IPS-18a (cell line): Measurements from ENCODE around the gene RXYLT1.

Experiments
- H3K27ac ChIP-seq: one replicate; pipeline ENCODE4 v1.5.1; 2013; ENCODE audit warnings: low read length
- H3K27me3 ChIP-seq: one replicate; pipeline ENCODE4 v1.6.1; 2013; ENCODE audit warnings: mild to moderate bottlenecking, low read length; ENCODE audit not compliant: control insufficient read depth, insufficient read depth
- H3K36me3 ChIP-seq: one replicate; pipeline ENCODE4 v1.6.1; 2013; ENCODE audit warnings: low read depth, low read length; ENCODE audit not compliant: control insufficient read depth
- H3K4me1 ChIP-seq: one replicate; pipeline ENCODE4 v1.6.1; 2013; ENCODE audit warnings: low read depth, low read length; ENCODE audit not compliant: control insufficient read depth
- H3K4me3 ChIP-seq: one replicate; pipeline ENCODE4 v1.5.1; 2013; ENCODE audit warnings: low read length
- H3K9ac ChIP-seq: one replicate; pipeline ENCODE4 v1.6.1; 2013; ENCODE audit warnings: mild to moderate bottlenecking, low read length, moderate library complexity
- H3K9me3 ChIP-seq: one replicate; pipeline ENCODE4 v1.6.1; 2013; ENCODE audit warnings: low read depth, low read length; ENCODE audit not compliant: control insufficient read depth

RXYLT1 gene

DNA sequence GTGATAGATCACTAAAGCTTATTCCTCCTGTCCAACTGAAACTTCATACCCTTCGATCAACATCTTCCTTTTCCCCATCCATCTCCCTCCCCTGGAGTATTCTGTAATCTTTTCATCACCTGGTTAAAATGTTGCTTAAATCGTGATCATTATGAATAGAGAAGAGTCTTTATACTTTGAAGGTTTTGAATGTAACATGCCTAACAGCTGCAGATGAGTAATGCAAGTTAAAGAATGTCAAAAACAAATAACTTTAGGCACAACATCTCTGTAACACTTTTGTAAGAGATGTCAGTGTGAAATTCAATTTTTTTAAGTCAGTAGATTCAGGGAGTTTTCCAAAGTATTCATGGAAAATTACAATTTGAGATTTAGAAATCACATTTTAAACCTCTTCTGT is 25.0 kb downstream of the RXYLT1 start:
- no peak overlapping the region for H3K27ac ChIP-seq
- no peaks in the 10 kb centered on the region for H3K27me3 ChIP-seq
- H3K4me1 ChIP-seq, result no peaks in the 10 kb centered on the region
- no peaks in the 10 kb centered on the region for H3K9me3 ChIP-seq
- H3K4me3 ChIP-seq, result no peak overlapping the region
- no peak overlapping the region for H3K9ac ChIP-seq
- H3K36me3 ChIP-seq, result peaks cover 3% of the 10 kb centered on the region

DNA sequence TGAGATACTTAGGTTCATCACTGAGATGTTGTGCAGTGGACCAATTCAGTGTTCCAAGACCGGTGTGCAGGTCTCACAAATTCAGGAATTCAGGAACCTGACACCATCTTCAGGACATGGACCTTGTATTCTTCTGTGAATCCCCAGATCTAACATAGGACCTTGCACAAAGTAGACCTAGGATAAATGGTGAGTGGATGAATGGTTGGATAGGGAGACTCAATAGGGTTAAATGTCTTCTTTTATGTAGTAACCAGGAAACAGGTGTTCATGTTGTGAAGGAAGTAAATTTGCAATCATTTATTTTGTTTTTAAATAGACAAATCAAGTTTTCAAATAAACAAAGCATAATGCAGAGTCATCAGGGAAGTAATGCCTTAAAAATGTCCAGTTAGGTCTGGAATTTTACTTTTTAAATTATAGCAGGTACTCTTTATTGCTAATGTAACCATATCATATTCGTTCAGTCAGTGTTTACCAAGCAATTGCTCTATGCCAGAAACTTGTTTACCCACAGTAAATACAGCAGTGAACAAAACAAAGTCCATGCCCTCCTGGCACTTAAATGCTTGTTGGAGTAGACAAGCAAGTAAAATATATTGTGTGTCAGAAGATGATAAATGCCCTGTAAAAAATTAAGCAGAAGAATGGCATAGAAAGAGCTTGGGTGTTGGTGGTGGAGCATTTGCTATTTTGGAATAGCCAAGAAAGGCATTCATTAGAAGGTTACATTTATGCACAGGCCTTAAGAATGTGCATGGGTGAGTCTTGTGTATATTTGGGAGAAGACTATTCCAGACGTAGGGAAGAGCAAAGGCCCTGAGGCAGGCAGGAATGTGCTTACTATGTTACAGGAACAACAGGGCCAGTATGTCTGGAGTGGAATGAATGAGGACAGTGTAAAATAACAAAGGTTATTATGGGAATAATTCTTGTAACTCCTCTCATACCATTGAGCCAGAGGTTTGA is 26.3 kb downstream of the RXYLT1 start:
- no peak overlapping the region for H3K9ac ChIP-seq
- peaks cover 3% of the 10 kb centered on the region for H3K36me3 ChIP-seq
- no peaks in the 10 kb centered on the region for H3K9me3 ChIP-seq
- H3K27ac ChIP-seq, result no peak overlapping the region
- no peaks in the 10 kb centered on the region for H3K27me3 ChIP-seq
- H3K4me3 ChIP-seq, result no peak overlapping the region
- H3K4me1 ChIP-seq, result no peaks in the 10 kb centered on the region

DNA sequence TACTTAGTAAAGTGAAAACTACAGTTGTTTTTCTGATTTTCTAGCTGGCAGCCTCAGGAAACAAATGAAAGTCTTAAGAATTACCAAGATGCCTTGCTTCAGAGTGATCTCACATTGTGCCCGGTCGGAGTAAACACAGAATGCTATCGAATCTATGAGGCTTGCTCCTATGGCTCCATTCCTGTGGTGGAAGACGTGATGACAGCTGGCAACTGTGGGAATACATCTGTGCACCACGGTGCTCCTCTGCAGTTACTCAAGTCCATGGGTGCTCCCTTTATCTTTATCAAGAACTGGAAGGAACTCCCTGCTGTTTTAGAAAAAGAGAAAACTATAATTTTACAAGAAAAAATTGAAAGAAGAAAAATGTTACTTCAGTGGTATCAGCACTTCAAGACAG is 28.9 kb downstream of the RXYLT1 start:
- no peak overlapping the region for H3K4me3 ChIP-seq
- no peaks in the 10 kb centered on the region for H3K9me3 ChIP-seq
- H3K9ac ChIP-seq, result no peak overlapping the region
- H3K36me3 ChIP-seq, result peaks cover 3% of the 10 kb centered on the region
- no peaks in the 10 kb centered on the region for H3K4me1 ChIP-seq
- H3K27me3 ChIP-seq, result no peaks in the 10 kb centered on the region
- H3K27ac ChIP-seq, result no peak overlapping the region

DNA sequence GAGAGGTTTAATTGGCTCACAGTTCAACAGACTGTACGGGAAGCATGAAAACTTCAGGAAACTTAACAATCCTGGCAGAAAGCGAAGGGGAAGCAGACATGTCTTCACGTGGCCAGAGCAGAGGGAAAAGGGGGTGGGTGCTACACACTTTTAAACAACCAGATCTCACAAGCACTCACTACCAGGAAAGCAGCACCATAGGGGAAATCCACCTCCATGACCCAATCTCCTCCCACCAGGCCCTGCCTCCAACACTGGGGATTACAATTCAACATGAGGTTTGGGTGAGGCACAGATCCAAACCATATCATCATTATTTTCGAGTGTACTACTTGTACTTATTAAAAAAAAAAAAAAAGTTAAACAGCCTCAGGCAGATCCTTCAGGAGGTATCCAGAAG is 29.9 kb downstream of the RXYLT1 start:
- Histone ChIP-seq H3K9me3 (no peaks in the 10 kb centered on the region), H3K4me3 (no peak overlapping the region), H3K4me1 (no peaks in the 10 kb centered on the region), H3K36me3 (peaks cover 3% of the 10 kb centered on the region), H3K9ac (no peak overlapping the region), H3K27ac (no peak overlapping the region), H3K27me3 (no peaks in the 10 kb centered on the region)

DNA sequence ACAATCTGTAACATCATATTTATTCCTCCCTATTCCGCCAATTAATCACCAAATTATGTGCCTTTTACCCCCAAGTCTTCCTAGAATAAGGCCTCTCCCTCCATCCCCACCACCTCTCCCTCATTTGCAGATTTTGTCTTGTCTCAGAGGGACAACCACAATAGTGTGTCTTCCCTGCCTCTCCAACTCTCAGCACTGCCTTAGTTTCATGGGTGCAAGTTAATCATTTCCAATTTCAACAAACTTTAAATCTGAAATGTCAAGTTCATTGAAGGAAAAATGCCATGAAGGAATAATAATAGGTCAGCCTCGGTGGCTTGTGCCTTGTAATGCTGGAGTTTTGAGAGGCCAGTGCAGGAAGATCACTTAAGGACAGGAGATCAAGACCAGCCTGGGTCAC is 31.6 kb downstream of the RXYLT1 start:
- Histone ChIP-seq H3K27ac (no peak overlapping the region), H3K36me3 (peaks cover 3% of the 10 kb centered on the region), H3K9ac (no peak overlapping the region), H3K9me3 (no peaks in the 10 kb centered on the region), H3K27me3 (no peaks in the 10 kb centered on the region), H3K4me1 (no peaks in the 10 kb centered on the region), H3K4me3 (no peak overlapping the region)

DNA sequence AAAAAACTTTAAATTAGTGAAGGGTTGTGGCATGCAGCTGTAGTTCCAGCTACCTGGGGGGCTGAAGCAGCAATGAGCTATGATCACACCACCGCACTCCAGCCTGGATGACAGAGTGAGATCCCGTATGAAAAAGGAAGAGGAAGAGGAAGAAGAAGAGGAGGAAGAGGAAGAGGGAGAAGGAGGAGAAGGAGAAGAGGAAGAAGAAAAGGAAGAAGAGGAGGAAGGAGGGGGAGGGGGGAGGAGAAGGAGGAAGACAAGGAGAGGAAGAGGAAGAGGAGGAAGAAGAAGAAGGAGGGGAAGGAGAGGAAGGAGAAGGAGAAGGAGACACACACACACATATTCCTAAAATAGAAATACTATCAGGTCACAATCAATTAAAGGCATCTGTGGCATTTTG is 32.0 kb downstream of the RXYLT1 start:
- H3K36me3 ChIP-seq, result peaks cover 3% of the 10 kb centered on the region
- no peak overlapping the region for H3K4me3 ChIP-seq
- no peak overlapping the region for H3K27ac ChIP-seq
- no peaks in the 10 kb centered on the region for H3K27me3 ChIP-seq
- no peaks in the 10 kb centered on the region for H3K4me1 ChIP-seq
- no peak overlapping the region for H3K9ac ChIP-seq
- no peaks in the 10 kb centered on the region for H3K9me3 ChIP-seq

DNA sequence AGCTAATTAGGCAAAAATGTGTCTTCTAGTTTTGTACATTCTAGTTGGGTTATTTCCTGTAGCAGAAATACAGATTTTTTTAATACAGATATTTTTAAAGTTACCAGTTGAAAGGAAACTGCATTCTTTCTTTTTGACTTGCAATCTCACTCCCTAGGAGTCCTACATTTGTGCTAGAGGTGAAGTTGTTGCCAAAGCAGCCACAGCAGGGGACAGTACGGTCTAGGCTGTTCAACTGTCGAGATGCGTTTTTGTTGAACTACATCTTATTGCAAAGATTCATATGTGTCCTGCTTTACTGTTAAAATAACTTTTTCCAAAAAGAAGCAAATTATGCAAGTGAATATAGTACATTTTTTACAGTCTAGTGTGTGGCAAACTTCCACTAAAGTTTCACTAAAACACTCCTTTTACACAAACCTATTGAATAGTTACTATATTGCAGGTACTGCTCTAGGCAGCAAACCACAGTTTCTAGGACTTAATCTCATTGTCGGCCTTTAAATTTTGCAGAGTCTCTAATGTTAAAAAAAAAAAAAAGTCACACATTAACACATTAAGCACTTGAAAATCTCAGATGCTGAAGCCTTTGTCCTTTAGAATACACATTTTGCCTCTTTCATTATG is 34.5 kb downstream of the RXYLT1 start:
- H3K9ac ChIP-seq, result no peak overlapping the region
- H3K4me3 ChIP-seq, result no peak overlapping the region
- H3K9me3 ChIP-seq, result no peaks in the 10 kb centered on the region
- H3K27ac ChIP-seq, result no peak overlapping the region
- no peaks in the 10 kb centered on the region for H3K27me3 ChIP-seq
- H3K36me3 ChIP-seq, result no peaks in the 10 kb centered on the region
- no peaks in the 10 kb centered on the region for H3K4me1 ChIP-seq

DNA sequence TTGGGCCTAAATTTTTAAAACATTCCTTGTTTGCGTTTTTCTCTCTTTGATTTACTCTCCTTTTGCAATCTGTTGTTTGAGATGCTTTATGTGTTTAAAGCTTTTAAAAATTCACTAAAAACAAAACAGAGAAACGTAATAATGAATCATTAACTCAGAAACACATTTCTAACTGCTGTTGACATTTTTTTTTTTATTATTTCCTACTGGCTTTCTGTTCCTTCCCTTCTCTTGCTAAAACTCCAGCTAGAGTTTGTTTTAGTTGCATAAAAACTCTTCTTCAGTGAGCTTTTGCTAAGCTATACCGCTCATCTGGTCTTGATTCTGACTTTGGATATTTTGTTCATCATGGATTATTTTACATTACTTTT is 35.8 kb downstream of the RXYLT1 start:
- H3K4me3 ChIP-seq, result no peak overlapping the region
- no peak overlapping the region for H3K27ac ChIP-seq
- no peaks in the 10 kb centered on the region for H3K9me3 ChIP-seq
- no peaks in the 10 kb centered on the region for H3K36me3 ChIP-seq
- no peaks in the 10 kb centered on the region for H3K27me3 ChIP-seq
- H3K9ac ChIP-seq, result no peak overlapping the region
- H3K4me1 ChIP-seq, result no peaks in the 10 kb centered on the region

DNA sequence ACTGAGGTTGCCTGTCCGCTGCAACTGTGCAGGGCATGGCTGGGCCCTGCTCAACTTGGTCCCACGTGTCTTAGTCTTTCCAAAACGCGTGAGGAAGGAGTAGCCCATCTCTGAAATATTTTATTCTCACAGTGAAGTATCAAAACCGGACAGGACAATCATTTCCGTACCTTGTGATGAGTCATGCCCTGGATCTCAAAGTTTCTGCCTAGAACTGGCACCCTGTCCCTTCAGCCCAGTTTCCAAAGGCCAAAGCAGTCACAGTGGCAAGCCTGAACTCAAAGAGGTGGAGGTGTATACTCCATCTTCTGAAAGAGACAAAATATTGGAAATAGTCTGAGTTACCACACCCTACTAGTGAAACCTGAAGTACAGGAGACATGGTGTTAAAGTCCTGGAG is 36.3 kb downstream of the RXYLT1 start:
- Histone ChIP-seq H3K27me3 (no peaks in the 10 kb centered on the region), H3K9ac (no peak overlapping the region), H3K9me3 (no peaks in the 10 kb centered on the region), H3K27ac (no peak overlapping the region), H3K4me1 (no peaks in the 10 kb centered on the region), H3K36me3 (no peaks in the 10 kb centered on the region), H3K4me3 (no peak overlapping the region)

DNA sequence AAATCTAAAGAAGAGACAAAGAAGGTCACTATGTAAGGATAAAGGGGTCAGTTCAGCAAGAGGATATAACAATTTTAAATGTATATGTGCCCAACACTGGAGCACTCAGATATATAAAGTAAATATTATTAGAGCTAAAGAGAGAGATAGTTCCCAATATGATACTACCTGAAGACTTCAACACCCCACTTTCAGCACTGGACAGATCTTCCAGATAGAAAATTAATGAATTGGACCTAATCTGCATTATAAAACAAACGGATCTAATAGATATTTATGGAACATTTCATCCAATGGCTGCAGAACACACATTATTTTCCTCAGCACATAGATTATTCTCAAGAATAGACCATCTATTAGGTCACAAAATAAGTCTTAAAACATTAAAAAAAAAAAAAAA is 40.7 kb downstream of the RXYLT1 start:
- no peak overlapping the region for H3K4me3 ChIP-seq
- H3K27ac ChIP-seq, result no peak overlapping the region
- no peaks in the 10 kb centered on the region for H3K36me3 ChIP-seq

DNA sequence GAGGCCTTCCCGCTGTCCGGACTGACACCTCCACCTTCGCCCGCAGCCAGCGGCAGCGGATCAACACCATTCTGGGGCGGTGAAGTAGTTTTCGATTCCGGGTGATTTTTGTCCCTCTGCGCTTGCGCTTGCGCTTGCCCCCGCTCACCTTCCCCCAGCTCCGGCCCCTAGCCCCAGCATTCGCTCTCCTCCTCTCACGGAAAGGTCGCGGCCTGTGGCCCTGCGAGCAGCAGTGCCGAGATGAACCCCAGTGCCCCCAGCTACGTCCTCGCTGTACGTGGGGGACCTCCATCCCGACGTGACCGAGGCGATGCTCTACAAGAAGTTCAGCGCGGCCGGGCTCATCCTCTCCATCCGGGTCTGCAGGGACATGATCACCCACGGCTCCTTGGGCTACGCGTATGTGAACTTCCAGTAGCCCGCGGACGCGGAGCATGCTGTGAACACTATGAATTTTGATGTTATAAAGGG is 42.1 kb downstream of the RXYLT1 start:
- no peak overlapping the region for H3K4me3 ChIP-seq
- no peaks in the 10 kb centered on the region for H3K27me3 ChIP-seq
- no peaks in the 10 kb centered on the region for H3K9me3 ChIP-seq
- no peaks in the 10 kb centered on the region for H3K4me1 ChIP-seq
- H3K36me3 ChIP-seq, result no peaks in the 10 kb centered on the region
- H3K27ac ChIP-seq, result no peak overlapping the region
- no peak overlapping the region for H3K9ac ChIP-seq

More for the DNA sequence above, 40.7 kb downstream of the RXYLT1 start:
- no peaks in the 10 kb centered on the region for H3K27me3 ChIP-seq
- no peak overlapping the region for H3K9ac ChIP-seq
- H3K9me3 ChIP-seq, result no peaks in the 10 kb centered on the region
- no peaks in the 10 kb centered on the region for H3K4me1 ChIP-seq

DNA sequence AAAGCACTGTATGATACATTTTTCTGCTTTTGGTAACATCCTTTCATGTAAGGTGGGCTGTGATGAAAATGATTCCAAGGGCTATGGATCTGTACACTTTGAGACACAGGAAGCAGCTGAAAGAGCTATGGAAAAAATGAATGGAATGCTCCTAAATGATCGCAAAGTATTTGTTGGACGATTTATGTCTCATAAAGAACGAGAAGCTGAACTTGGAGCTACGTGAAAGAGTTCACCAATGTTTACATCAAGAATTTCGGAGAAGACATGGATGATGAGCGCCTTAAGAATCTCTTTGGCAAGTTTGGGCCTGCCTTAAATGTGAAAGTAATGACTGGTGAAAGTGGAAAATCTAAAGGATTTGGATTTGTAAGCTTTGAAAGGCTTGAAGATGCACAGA is 42.6 kb downstream of the RXYLT1 start:
- Histone ChIP-seq H3K27ac (no peak overlapping the region), H3K36me3 (no peaks in the 10 kb centered on the region), H3K4me1 (no peaks in the 10 kb centered on the region), H3K9me3 (no peaks in the 10 kb centered on the region), H3K9ac (no peak overlapping the region), H3K27me3 (no peaks in the 10 kb centered on the region), H3K4me3 (no peak overlapping the region)
